ENCODE measurements around the gene ALAS1. TPM values are rescaled to one million over a fixed set of nuclear protein-coding genes. Genes with fewer than 3 reads are reported as not detected.

The ALAS1 gene
- total and polyA plus RNA-seq, 2 of the 13 experiments (the other 11 are each of a cell fraction or from before 2014, with no cell fraction given), result 36.0 to 43.2 TPM

- no peak for TF ChIP-seq CSRNP2 (CRISPR knock-in tag; conservative IDR thresholded peaks at IDR 0.05; ENCODE audit: low read depth)
- TF ChIP-seq, protein P1, sequence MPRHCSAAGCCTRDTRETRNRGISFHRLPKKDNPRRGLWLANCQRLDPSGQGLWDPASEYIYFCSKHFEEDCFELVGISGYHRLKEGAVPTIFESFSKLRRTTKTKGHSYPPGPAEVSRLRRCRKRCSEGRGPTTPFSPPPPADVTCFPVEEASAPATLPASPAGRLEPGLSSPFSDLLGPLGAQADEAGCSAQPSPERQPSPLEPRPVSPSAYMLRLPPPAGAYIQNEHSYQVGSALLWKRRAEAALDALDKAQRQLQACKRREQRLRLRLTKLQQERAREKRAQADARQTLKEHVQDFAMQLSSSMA (CRISPR knock-in tag; IDR thresholded peaks at IDR 0.05), result no peak
- TF ChIP-seq TEAD2 (CRISPR knock-in tag; IDR thresholded peaks at IDR 0.05), result no peak
- TF ChIP-seq REXO4 (CRISPR knock-in tag; IDR thresholded peaks at IDR 0.05; ENCODE audit: borderline replicate concordance), result no peak
- no peak for TF ChIP-seq ZNF274 (CRISPR knock-in tag; IDR thresholded peaks at IDR 0.05)
- TF ChIP-seq MTF1 (CRISPR knock-in tag; IDR thresholded peaks at IDR 0.05), result no peak
- no peak for TF ChIP-seq ZSCAN29 (CRISPR knock-in tag; conservative IDR thresholded peaks at IDR 0.05)
- no peak for TF ChIP-seq ZNF768 (CRISPR knock-in tag; IDR thresholded peaks at IDR 0.05)
- no peak for TF ChIP-seq ZNF232 (CRISPR knock-in tag; IDR thresholded peaks at IDR 0.05; ENCODE audit: borderline replicate concordance)
- no peak for TF ChIP-seq CHCHD3 (CRISPR knock-in tag; IDR thresholded peaks at IDR 0.05)
- TF ChIP-seq, protein P2, sequence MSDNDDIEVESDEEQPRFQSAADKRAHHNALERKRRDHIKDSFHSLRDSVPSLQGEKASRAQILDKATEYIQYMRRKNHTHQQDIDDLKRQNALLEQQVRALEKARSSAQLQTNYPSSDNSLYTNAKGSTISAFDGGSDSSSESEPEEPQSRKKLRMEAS (IDR thresholded peaks at IDR 0.05), result peak; percentile 47; the same call in 1 of the 2 replicates
- TF ChIP-seq ZNF496 (CRISPR knock-in tag; IDR thresholded peaks at IDR 0.05; ENCODE audit: insufficient replicate concordance), result no peak
- TF ChIP-seq TP53 (CRISPR knock-in tag; conservative IDR thresholded peaks at IDR 0.05), result no peak; the same call in 1 of the 2 replicates
- no peak for TF ChIP-seq ZBTB42 (CRISPR knock-in tag; IDR thresholded peaks at IDR 0.05)
- peak; percentile 42; the same call in 1 of the 2 replicates for TF ChIP-seq PITX1 (CRISPR knock-in tag; IDR thresholded peaks at IDR 0.05)
- peak; percentile 91 for TF ChIP-seq FOXK2 (IDR thresholded peaks at IDR 0.05)
- TF ChIP-seq AGO1 (IDR thresholded peaks at IDR 0.05; ENCODE audit: low read depth, low read length, poor library complexity, severe bottlenecking), result no peak
- TF ChIP-seq ZNF891 (CRISPR knock-in tag; IDR thresholded peaks at IDR 0.05), result no peak
- no peak; the same call in 1 of the 2 replicates for TF ChIP-seq TGIF2 (CRISPR knock-in tag; IDR thresholded peaks at IDR 0.05)
- 0 out of 2 replicates have a peak, but pooled peaks have one; percentile 16 for TF ChIP-seq SNAPC2 (CRISPR knock-in tag; IDR thresholded peaks at IDR 0.05)
- no peak for TF ChIP-seq KAT2B (IDR thresholded peaks at IDR 0.05; ENCODE audit: borderline replicate concordance, low read depth, low read length)
- peak; percentile 83 for TF ChIP-seq NR2C2 (CRISPR knock-in tag; IDR thresholded peaks at IDR 0.05; ENCODE audit: borderline replicate concordance)
- no peak for TF ChIP-seq TIGD3 (CRISPR knock-in tag; IDR thresholded peaks at IDR 0.05; ENCODE audit: borderline replicate concordance)
Observed at GRCh38 chr3:52176951-52177700, 20.8 kb upstream of the ALAS1 start (continued).

Data from HepG2 (cell line).